ENCODE results near the gene ADAM12. TPM values are rescaled to one million over a fixed set of nuclear protein-coding genes. Genes with fewer than 3 reads are reported as not detected.

Gene ADAM12
- total RNA-seq, 1 experiment from 2014 or later: not detected

DNA sequence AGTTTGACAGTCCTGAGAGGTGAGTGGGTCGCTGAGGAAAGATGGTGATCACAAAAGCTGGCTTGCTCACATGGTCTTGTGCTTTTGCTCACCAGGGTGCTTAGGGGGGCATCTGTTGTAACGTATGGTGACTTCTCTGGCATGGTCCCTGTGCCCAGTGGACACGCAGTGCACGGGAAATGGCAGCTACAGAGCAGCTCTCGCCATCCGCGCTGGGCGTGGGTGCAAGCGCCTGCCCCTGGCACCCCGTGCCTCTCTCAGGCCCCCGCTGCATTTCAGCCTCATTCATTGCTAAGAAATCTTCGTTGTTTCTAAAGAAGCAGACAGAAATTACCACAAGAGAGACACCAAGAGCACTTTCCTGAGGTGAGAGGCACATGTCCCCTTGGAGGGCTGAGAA is 390.7 kb downstream of the ADAM12 start:
- DNase-seq (ENCODE audit: low read depth, low spot score): no peak
- ATAC-seq: no peak
- Histone ChIP-seq H3K9me3 (ENCODE audit: control insufficient read depth in 1 of 2, insufficient read depth in 1 of 2, low read depth in 1 of 2, low read length in 2 of 2) (no peaks in the 10 kb centered on the region), H3K4me3 (replicated peaks in 1 of 2; ENCODE audit: low read depth in 1 of 2, low read length in 2 of 2) (no peak overlapping the region), H3K9me2 (ENCODE audit: insufficient read depth) (no peaks in the 10 kb centered on the region), H3K36me3 (ENCODE audit: control insufficient read depth in 1 of 2, insufficient read depth in 2 of 2, low read length in 2 of 2) (no peaks in the 10 kb centered on the region), H4K20me1 (ENCODE audit: insufficient read depth) (no peaks in the 10 kb centered on the region), H3K4me2 (ENCODE audit: low read length) (no peak overlapping the region), H2AFZ (ENCODE audit: low read depth, low read length, poor library complexity, severe bottlenecking) (no peak overlapping the region), H3K27ac (ENCODE audit: low read depth, low read length) (no peak overlapping the region), H3K79me2 (ENCODE audit: insufficient read depth, low read length) (no peaks in the 10 kb centered on the region), H3K4me1 (ENCODE audit: control insufficient read depth in 1 of 2, insufficient read depth in 2 of 2, low read length in 2 of 2) (no peaks in the 10 kb centered on the region), H3K9ac (ENCODE audit: low read length) (no peak overlapping the region), H3K27me3 (ENCODE audit: insufficient read depth, low read length) (no peaks in the 10 kb centered on the region)
- TF ChIP-seq ELF1 (IDR thresholded peaks at IDR 0.05; ENCODE audit: borderline replicate concordance, low read depth) (no peak), CBX3 (IDR thresholded peaks at IDR 0.05; ENCODE audit: low read depth) (no peak), SP1 (IDR thresholded peaks at IDR 0.05; ENCODE audit: low read depth) (no peak), EZH2 (IDR thresholded peaks at IDR 0.05) (no peak), SRF (IDR thresholded peaks at IDR 0.05; ENCODE audit: low read depth) (no peak), SIN3A (IDR thresholded peaks at IDR 0.05; ENCODE audit: low read depth) (no peak), JUND (IDR thresholded peaks at IDR 0.05) (no peak), TCF7L2 (IDR thresholded peaks at IDR 0.05; ENCODE audit: borderline replicate concordance, extremely low read depth, insufficient read depth, insufficient read length) (no peak), POLR2A (IDR thresholded peaks at IDR 0.05; ENCODE audit: borderline replicate concordance, extremely low read depth, insufficient read depth, insufficient read length) (no peak), CEBPB (IDR thresholded peaks at IDR 0.05; ENCODE audit: low read depth) (no peak), EZH2phosphoT487 (IDR thresholded peaks at IDR 0.05; ENCODE audit: borderline replicate concordance) (no peak), RAD21 (IDR thresholded peaks at IDR 0.05; ENCODE audit: low read depth) (no peak), POLR2AphosphoS5 (IDR thresholded peaks at IDR 0.05; ENCODE audit: low read depth, low read length) (no peak), FOSL1 (IDR thresholded peaks at IDR 0.05; ENCODE audit: low read depth) (no peak), YY1 (IDR thresholded peaks at IDR 0.05; ENCODE audit: extremely low read depth, insufficient replicate concordance, low read depth, low read length) (no peak)
- TF ChIP-seq, protein P1, sequence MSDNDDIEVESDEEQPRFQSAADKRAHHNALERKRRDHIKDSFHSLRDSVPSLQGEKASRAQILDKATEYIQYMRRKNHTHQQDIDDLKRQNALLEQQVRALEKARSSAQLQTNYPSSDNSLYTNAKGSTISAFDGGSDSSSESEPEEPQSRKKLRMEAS (IDR thresholded peaks at IDR 0.05): no peak
- TF ChIP-seq, protein P2, sequence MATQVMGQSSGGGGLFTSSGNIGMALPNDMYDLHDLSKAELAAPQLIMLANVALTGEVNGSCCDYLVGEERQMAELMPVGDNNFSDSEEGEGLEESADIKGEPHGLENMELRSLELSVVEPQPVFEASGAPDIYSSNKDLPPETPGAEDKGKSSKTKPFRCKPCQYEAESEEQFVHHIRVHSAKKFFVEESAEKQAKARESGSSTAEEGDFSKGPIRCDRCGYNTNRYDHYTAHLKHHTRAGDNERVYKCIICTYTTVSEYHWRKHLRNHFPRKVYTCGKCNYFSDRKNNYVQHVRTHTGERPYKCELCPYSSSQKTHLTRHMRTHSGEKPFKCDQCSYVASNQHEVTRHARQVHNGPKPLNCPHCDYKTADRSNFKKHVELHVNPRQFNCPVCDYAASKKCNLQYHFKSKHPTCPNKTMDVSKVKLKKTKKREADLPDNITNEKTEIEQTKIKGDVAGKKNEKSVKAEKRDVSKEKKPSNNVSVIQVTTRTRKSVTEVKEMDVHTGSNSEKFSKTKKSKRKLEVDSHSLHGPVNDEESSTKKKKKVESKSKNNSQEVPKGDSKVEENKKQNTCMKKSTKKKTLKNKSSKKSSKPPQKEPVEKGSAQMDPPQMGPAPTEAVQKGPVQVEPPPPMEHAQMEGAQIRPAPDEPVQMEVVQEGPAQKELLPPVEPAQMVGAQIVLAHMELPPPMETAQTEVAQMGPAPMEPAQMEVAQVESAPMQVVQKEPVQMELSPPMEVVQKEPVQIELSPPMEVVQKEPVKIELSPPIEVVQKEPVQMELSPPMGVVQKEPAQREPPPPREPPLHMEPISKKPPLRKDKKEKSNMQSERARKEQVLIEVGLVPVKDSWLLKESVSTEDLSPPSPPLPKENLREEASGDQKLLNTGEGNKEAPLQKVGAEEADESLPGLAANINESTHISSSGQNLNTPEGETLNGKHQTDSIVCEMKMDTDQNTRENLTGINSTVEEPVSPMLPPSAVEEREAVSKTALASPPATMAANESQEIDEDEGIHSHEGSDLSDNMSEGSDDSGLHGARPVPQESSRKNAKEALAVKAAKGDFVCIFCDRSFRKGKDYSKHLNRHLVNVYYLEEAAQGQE (IDR thresholded peaks at IDR 0.05; ENCODE audit: low read depth): no peak
- TF ChIP-seq, protein P3, sequence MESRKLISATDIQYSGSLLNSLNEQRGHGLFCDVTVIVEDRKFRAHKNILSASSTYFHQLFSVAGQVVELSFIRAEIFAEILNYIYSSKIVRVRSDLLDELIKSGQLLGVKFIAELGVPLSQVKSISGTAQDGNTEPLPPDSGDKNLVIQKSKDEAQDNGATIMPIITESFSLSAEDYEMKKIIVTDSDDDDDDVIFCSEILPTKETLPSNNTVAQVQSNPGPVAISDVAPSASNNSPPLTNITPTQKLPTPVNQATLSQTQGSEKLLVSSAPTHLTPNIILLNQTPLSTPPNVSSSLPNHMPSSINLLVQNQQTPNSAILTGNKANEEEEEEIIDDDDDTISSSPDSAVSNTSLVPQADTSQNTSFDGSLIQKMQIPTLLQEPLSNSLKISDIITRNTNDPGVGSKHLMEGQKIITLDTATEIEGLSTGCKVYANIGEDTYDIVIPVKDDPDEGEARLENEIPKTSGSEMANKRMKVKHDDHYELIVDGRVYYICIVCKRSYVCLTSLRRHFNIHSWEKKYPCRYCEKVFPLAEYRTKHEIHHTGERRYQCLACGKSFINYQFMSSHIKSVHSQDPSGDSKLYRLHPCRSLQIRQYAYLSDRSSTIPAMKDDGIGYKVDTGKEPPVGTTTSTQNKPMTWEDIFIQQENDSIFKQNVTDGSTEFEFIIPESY (IDR thresholded peaks at IDR 0.05; ENCODE audit: extremely low read depth, insufficient replicate concordance, low read length): no peak
- BruUV-seq (replicated peaks): no TSS peak
- ChIA-PET CTCF (no interaction called here), RAD21 (ENCODE audit: low non-redundant PET in 1 of 2, low total read pairs in 2 of 2, uncharacterized antibody in 2 of 2, unreplicated experiment in 2 of 2) (no interaction called here), POLR2A (no interaction called here)
- intact Hi-C loops (cut with micrococcal nuclease): no loop called here
